Measurements from ENCODE around the gene SLC35F6.

SLC35F6 gene

GRCh38 chr2:26724784-26725520, 39.1 kb upstream of the SLC35F6 start:
- Mint-ChIP-seq H3K36me3 (no peaks in the 10 kb centered on the region), H3K27ac (no peak overlapping the region), H3K9me3 (ENCODE audit: low read depth) (no peaks in the 10 kb centered on the region), H3K27me3 (peaks cover 2% of the 10 kb centered on the region), H3K4me3 (no peak overlapping the region), H3K4me1 (ENCODE audit: low read depth) (peaks cover 4% of the 10 kb centered on the region)

- peaks cover 2% of the 10 kb centered on the region for H3K27me3 Mint-ChIP-seq
- H3K9me3 Mint-ChIP-seq (ENCODE audit: low read depth) = no peaks in the 10 kb centered on the region
- no peaks in the 10 kb centered on the region for H3K36me3 Mint-ChIP-seq
- H3K27ac Mint-ChIP-seq = no peak overlapping the region
- H3K4me1 Mint-ChIP-seq (ENCODE audit: low read depth) = peaks cover 4% of the 10 kb centered on the region
- no peak overlapping the region for H3K4me3 Mint-ChIP-seq
Measured at GRCh38 chr2:26725521-26725820, 38.6 kb upstream of the SLC35F6 start.

GRCh38 chr2:26726228-26726627, 37.9 kb upstream of the SLC35F6 start:
- no peaks in the 10 kb centered on the region for H3K9me3 Mint-ChIP-seq (ENCODE audit: low read depth)
- H3K27ac Mint-ChIP-seq = no peak overlapping the region
- peaks cover 2% of the 10 kb centered on the region for H3K27me3 Mint-ChIP-seq
- no peaks in the 10 kb centered on the region for H3K36me3 Mint-ChIP-seq
- peaks cover 4% of the 10 kb centered on the region for H3K4me1 Mint-ChIP-seq (ENCODE audit: low read depth)
- no peak overlapping the region for H3K4me3 Mint-ChIP-seq

GRCh38 chr2:26727641-26728561, 36.2 kb upstream of the SLC35F6 start:
- Mint-ChIP-seq H3K4me1 (ENCODE audit: low read depth) (peaks cover 2% of the 10 kb centered on the region), H3K9me3 (ENCODE audit: low read depth) (no peaks in the 10 kb centered on the region), H3K27me3 (peaks cover 4% of the 10 kb centered on the region), H3K27ac (no peak overlapping the region), H3K36me3 (no peaks in the 10 kb centered on the region), H3K4me3 (no peak overlapping the region)

- H3K36me3 Mint-ChIP-seq = no peaks in the 10 kb centered on the region
- H3K4me1 Mint-ChIP-seq (ENCODE audit: low read depth) = peaks cover 2% of the 10 kb centered on the region
- H3K27me3 Mint-ChIP-seq = peaks cover 4% of the 10 kb centered on the region
- no peak overlapping the region for H3K27ac Mint-ChIP-seq
- no peak overlapping the region for H3K4me3 Mint-ChIP-seq
- H3K9me3 Mint-ChIP-seq (ENCODE audit: low read depth) = no peaks in the 10 kb centered on the region
Measured at GRCh38 chr2:26729311-26729710, 34.8 kb upstream of the SLC35F6 start.

- peaks cover 4% of the 10 kb centered on the region for H3K27me3 Mint-ChIP-seq
- H3K4me3 Mint-ChIP-seq = no peak overlapping the region
- no peak overlapping the region for H3K27ac Mint-ChIP-seq
- no peaks in the 10 kb centered on the region for H3K36me3 Mint-ChIP-seq
- no peaks in the 10 kb centered on the region for H3K9me3 Mint-ChIP-seq (ENCODE audit: low read depth)
- peaks cover 2% of the 10 kb centered on the region for H3K4me1 Mint-ChIP-seq (ENCODE audit: low read depth)
Measured at GRCh38 chr2:26730549-26731344, 33.3 kb upstream of the SLC35F6 start.

GRCh38 chr2:26731714-26732113, 32.4 kb upstream of the SLC35F6 start:
- peaks cover 4% of the 10 kb centered on the region for H3K27me3 Mint-ChIP-seq
- no peak overlapping the region for H3K4me3 Mint-ChIP-seq
- no peak overlapping the region for H3K27ac Mint-ChIP-seq
- peaks cover 2% of the 10 kb centered on the region for H3K4me1 Mint-ChIP-seq (ENCODE audit: low read depth)
- no peaks in the 10 kb centered on the region for H3K36me3 Mint-ChIP-seq
- no peaks in the 10 kb centered on the region for H3K9me3 Mint-ChIP-seq (ENCODE audit: low read depth)

- Mint-ChIP-seq H3K27me3 (peaks cover 7% of the 10 kb centered on the region), H3K9me3 (ENCODE audit: low read depth) (no peaks in the 10 kb centered on the region), H3K4me1 (ENCODE audit: low read depth) (peaks cover 2% of the 10 kb centered on the region), H3K4me3 (no peak overlapping the region), H3K36me3 (no peaks in the 10 kb centered on the region), H3K27ac (no peak overlapping the region)
Measured at GRCh38 chr2:26732446-26732845, 31.6 kb upstream of the SLC35F6 start.

GRCh38 chr2:26733413-26733812, 30.7 kb upstream of the SLC35F6 start:
- no peaks in the 10 kb centered on the region for H3K9me3 Mint-ChIP-seq (ENCODE audit: low read depth)
- peaks cover 2% of the 10 kb centered on the region for H3K4me1 Mint-ChIP-seq (ENCODE audit: low read depth)
- H3K4me3 Mint-ChIP-seq = no peak overlapping the region
- no peaks in the 10 kb centered on the region for H3K36me3 Mint-ChIP-seq
- H3K27me3 Mint-ChIP-seq = peaks cover 7% of the 10 kb centered on the region
- no peak overlapping the region for H3K27ac Mint-ChIP-seq

- Mint-ChIP-seq H3K4me1 (ENCODE audit: low read depth) (no peaks in the 10 kb centered on the region), H3K27ac (no peak overlapping the region), H3K36me3 (no peaks in the 10 kb centered on the region), H3K27me3 (peaks cover 5% of the 10 kb centered on the region), H3K9me3 (ENCODE audit: low read depth) (no peaks in the 10 kb centered on the region), H3K4me3 (no peak overlapping the region)
Measured at GRCh38 chr2:26735097-26735496, 29.0 kb upstream of the SLC35F6 start.

- H3K4me1 Mint-ChIP-seq (ENCODE audit: low read depth) = peaks cover 4% of the 10 kb centered on the region
- no peak overlapping the region for H3K27ac Mint-ChIP-seq
- H3K4me3 Mint-ChIP-seq = no peak overlapping the region
- no peaks in the 10 kb centered on the region for H3K36me3 Mint-ChIP-seq
- H3K27me3 Mint-ChIP-seq = peaks cover 5% of the 10 kb centered on the region
- H3K9me3 Mint-ChIP-seq (ENCODE audit: low read depth) = no peaks in the 10 kb centered on the region
Measured at GRCh38 chr2:26735883-26736588, 28.0 kb upstream of the SLC35F6 start.

- peaks cover 10% of the 10 kb centered on the region for H3K4me1 Mint-ChIP-seq (ENCODE audit: low read depth)
- H3K4me3 Mint-ChIP-seq = no peak overlapping the region
- no peaks in the 10 kb centered on the region for H3K9me3 Mint-ChIP-seq (ENCODE audit: low read depth)
- H3K27me3 Mint-ChIP-seq = peaks cover 3% of the 10 kb centered on the region
- H3K36me3 Mint-ChIP-seq = no peaks in the 10 kb centered on the region
- H3K27ac Mint-ChIP-seq = no peak overlapping the region
Measured at GRCh38 chr2:26737221-26737620, 26.9 kb upstream of the SLC35F6 start.

GRCh38 chr2:26738481-26738880, 25.6 kb upstream of the SLC35F6 start:
- H3K27ac Mint-ChIP-seq = no peak overlapping the region
- H3K4me1 Mint-ChIP-seq (ENCODE audit: low read depth) = peaks cover 10% of the 10 kb centered on the region
- no peak overlapping the region for H3K4me3 Mint-ChIP-seq
- no peaks in the 10 kb centered on the region for H3K36me3 Mint-ChIP-seq
- H3K27me3 Mint-ChIP-seq = peaks cover 3% of the 10 kb centered on the region
- no peaks in the 10 kb centered on the region for H3K9me3 Mint-ChIP-seq (ENCODE audit: low read depth)

- Mint-ChIP-seq H3K4me1 (ENCODE audit: low read depth) (peaks cover 10% of the 10 kb centered on the region), H3K4me3 (no peak overlapping the region), H3K9me3 (ENCODE audit: low read depth) (no peaks in the 10 kb centered on the region), H3K27me3 (peaks cover 3% of the 10 kb centered on the region), H3K36me3 (no peaks in the 10 kb centered on the region), H3K27ac (no peak overlapping the region)
Measured at GRCh38 chr2:26739514-26739913, 24.6 kb upstream of the SLC35F6 start.

Data from activated naive CD8-positive, alpha-beta T cell (primary cell).